DND-41 (cell line): ENCODE results near the gene FLVCR2.

Source experiments
- ATAC-seq: fragments of 200-7000 bp; cut with Tn5 transposase; 3 replicates; pipeline ENCODE4 v1.9.1; 2021; ENCODE audit warnings: low read depth; ENCODE audit not compliant: insufficient read depth
- DNase-seq: peaks from one replicate; pipeline ENCODE4 v3.0.0-alpha.2; 2020
- H2AFZ ChIP-seq: 2 replicates; pipeline ENCODE4 v1.6.0; 2012; ENCODE audit warnings: low read depth, low read length
- H3K27ac ChIP-seq: 2 replicates; pipeline ENCODE4 v1.5.1; 2012; ENCODE audit warnings: low read length, inconsistent platforms
- H3K27me3 ChIP-seq: fragments of 200-600 bp; sonication (generic); 2 replicates; pipeline ENCODE4 v1.6.0; 2012; ENCODE audit warnings: low read length, mild to moderate bottlenecking, inconsistent platforms; ENCODE audit not compliant: insufficient read depth, poor library complexity
- H3K36me3 ChIP-seq: 2 replicates; pipeline ENCODE4 v1.5.1; 2012; ENCODE audit warnings: low read length, inconsistent platforms; ENCODE audit not compliant: insufficient read depth
- H3K4me1 ChIP-seq: 2 replicates; pipeline ENCODE4 v1.5.1; 2012; ENCODE audit warnings: mild to moderate bottlenecking, low read length; ENCODE audit not compliant: insufficient read depth
- H3K4me2 ChIP-seq: 2 replicates; pipeline ENCODE4 v1.6.0; 2012; ENCODE audit warnings: mild to moderate bottlenecking, moderate library complexity, low read length, inconsistent platforms; ENCODE audit not compliant: insufficient read depth
- H3K4me3 ChIP-seq, 2 experiments: fragments of 200-600 bp in 1 of 2; shearing (Covaris generic) in 1 of 2; 2 replicates each; pipeline ENCODE4 v1.5.1; 2012 to 2016; ENCODE audit warnings: inconsistent platforms in 2 of 2, low read length in 2 of 2, mild to moderate bottlenecking in 2 of 2, low read depth in 1 of 2, moderate library complexity in 1 of 2
- H3K79me2 ChIP-seq: 2 replicates; pipeline ENCODE4 v1.6.0; 2012; ENCODE audit warnings: low read length, inconsistent platforms; ENCODE audit not compliant: insufficient read depth
- H3K9ac ChIP-seq: 2 replicates; pipeline ENCODE4 v1.6.0; 2012; ENCODE audit warnings: low read depth, mild to moderate bottlenecking, inconsistent platforms, low read length, moderate library complexity
- H3K9me3 ChIP-seq: 2 replicates; pipeline ENCODE4 v1.5.1; 2012; ENCODE audit warnings: low read length, moderate library complexity, mild to moderate bottlenecking, inconsistent platforms; ENCODE audit not compliant: insufficient read depth, severe bottlenecking
- H4K20me1 ChIP-seq: 2 replicates; pipeline ENCODE4 v1.6.0; 2012; ENCODE audit warnings: low read length; ENCODE audit not compliant: insufficient read depth
- EZH2 ChIP-seq: IDR thresholded peaks from 3 replicates; pipeline ENCODE4 v1.6.1; 2012; ENCODE audit warnings: borderline replicate concordance, low read depth, mild to moderate bottlenecking, moderate library complexity, low read length, inconsistent platforms; ENCODE audit not compliant: severe bottlenecking
- TF ChIP-seq, protein P1 (sequence below): IDR thresholded peaks from 2 replicates; pipeline ENCODE4 v1.5.1; 2012; ENCODE audit warnings: borderline replicate concordance, low read length, moderate library complexity, mild to moderate bottlenecking; ENCODE audit not compliant: poor library complexity, severe bottlenecking; ENCODE audit errors: extremely low read depth

The FLVCR2 gene, protein sequence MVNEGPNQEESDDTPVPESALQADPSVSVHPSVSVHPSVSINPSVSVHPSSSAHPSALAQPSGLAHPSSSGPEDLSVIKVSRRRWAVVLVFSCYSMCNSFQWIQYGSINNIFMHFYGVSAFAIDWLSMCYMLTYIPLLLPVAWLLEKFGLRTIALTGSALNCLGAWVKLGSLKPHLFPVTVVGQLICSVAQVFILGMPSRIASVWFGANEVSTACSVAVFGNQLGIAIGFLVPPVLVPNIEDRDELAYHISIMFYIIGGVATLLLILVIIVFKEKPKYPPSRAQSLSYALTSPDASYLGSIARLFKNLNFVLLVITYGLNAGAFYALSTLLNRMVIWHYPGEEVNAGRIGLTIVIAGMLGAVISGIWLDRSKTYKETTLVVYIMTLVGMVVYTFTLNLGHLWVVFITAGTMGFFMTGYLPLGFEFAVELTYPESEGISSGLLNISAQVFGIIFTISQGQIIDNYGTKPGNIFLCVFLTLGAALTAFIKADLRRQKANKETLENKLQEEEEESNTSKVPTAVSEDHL

DNA sequence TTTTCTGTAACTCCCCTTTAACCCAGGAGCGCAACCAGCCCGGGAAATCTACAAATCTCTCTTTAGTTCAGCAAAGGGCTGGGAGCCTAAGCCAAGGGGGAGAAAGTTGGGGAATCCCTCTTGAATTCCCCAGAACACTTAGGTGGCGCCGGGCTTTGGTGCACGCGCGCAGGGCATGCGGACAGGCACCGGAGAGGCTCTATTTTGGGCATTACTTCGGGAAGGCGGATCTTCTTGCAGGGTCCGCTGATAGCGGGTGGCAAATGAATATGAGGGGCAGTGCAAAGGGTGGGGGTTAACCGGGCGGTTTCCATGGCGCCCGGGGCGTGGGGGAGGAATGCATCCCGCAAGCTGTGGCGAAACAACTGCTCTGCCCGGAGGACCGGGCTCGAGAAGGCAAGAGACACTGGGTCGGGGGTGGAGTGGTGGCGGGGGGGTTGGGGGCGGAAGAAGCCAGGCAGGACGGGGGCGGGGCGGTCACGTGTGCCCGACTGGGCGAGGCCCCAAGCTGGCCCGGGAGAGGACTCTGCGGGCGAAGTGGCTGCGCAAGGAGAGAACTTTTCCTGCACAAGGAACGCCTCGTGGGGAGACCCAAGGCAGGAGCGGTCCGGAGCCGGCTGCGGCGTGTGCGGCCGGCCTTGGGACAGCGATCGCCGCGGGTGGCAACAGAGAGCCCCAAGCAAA, at the start of gene FLVCR2:
Gene FLVCR2 (plus strand): TSS at position 519 of the 684 bp plus-strand sequence. CDS start 353 bp downstream, outside the sequence.
- Histone ChIP-seq H3K9me3 (no peaks in the 10 kb centered on the region), H2AFZ (no peak within 1 kb of the TSS), H3K4me3 (no peak within 1 kb of the TSS), H3K79me2 (no peaks in the 10 kb centered on the region), H3K27ac (no peak within 1 kb of the TSS), H4K20me1 (no peaks in the 10 kb centered on the region), H3K4me1 (no peaks in the 10 kb centered on the region), H3K27me3 (peaks cover 23% of the 10 kb centered on the region), H3K36me3 (no peaks in the 10 kb centered on the region), H3K4me2 (no peak within 1 kb of the TSS), H3K9ac (no peak within 1 kb of the TSS)
- TF ChIP-seq, protein P1, sequence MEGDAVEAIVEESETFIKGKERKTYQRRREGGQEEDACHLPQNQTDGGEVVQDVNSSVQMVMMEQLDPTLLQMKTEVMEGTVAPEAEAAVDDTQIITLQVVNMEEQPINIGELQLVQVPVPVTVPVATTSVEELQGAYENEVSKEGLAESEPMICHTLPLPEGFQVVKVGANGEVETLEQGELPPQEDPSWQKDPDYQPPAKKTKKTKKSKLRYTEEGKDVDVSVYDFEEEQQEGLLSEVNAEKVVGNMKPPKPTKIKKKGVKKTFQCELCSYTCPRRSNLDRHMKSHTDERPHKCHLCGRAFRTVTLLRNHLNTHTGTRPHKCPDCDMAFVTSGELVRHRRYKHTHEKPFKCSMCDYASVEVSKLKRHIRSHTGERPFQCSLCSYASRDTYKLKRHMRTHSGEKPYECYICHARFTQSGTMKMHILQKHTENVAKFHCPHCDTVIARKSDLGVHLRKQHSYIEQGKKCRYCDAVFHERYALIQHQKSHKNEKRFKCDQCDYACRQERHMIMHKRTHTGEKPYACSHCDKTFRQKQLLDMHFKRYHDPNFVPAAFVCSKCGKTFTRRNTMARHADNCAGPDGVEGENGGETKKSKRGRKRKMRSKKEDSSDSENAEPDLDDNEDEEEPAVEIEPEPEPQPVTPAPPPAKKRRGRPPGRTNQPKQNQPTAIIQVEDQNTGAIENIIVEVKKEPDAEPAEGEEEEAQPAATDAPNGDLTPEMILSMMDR, result no peak
- no peak for TF ChIP-seq EZH2
- ATAC-seq, result no peak
- no peak for DNase-seq

DNA sequence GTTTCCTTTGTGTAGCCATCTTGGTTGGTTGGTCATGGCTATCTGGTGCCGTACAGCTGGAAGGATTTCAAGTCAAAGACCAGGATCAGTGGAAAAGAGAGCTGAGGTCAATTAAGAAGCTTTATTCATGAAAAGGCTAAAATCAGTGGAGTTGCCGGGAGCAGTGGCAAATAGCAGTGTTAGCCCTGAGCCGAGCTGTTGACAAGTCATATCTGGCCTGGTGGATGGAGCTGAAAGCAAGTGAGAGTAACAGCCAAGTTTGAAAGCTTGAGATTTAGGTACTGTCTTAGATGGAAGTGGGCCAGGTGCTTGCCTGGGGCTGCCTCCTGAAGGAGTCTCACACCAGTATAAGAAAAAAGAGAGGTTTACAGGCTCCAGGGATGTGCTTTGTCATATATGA, 47.2 kb upstream of the FLVCR2 start:
- Histone ChIP-seq H3K4me3 (no peak overlapping the region), H3K9ac (no peak overlapping the region), H3K4me2 (no peak overlapping the region), H3K27ac (no peak overlapping the region), H3K36me3 (no peaks in the 10 kb centered on the region), H4K20me1 (no peaks in the 10 kb centered on the region), H3K79me2 (no peaks in the 10 kb centered on the region), H3K27me3 (no peaks in the 10 kb centered on the region), H3K9me3 (no peaks in the 10 kb centered on the region), H3K4me1 (no peaks in the 10 kb centered on the region), H2AFZ (no peak overlapping the region)
- ATAC-seq, result no peak
- TF ChIP-seq, protein P1, result no peak
- no peak for TF ChIP-seq EZH2
- no peak for DNase-seq

DNA sequence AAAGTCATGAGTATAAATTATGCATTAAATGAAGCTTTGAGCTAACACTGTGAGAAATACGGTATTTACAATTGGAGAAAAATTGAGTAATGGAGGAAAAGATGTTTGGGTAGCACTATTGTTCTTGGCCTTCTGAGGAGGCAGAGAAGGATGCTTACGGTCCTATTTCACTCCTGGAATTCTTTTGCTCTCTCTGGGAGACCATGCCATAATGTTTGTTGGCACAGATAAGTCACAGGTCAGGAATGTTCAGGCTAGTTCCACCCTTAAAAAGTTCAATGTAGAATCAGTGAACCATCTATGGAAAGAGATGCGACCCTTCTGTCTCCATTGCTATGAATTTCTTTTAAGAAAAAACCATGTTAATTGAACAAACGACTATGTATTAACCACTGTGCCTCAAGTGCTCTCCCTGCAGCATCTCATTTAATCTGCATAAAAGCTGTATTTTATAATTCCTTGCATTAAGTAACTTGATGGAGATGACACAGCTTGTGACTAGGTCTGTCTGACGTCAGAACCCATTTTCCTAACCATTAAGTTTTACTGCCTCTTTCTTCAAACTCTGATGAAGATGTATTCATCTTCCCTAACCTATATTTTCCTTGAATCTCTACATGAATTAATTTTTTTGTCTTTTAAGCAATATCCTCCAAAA, 46.6 kb upstream of the FLVCR2 start:
- no peak overlapping the region for H3K4me3 ChIP-seq
- no peak for TF ChIP-seq EZH2
- TF ChIP-seq, protein P1, result no peak
- H3K27me3 ChIP-seq, result no peaks in the 10 kb centered on the region
- H3K9me3 ChIP-seq, result no peaks in the 10 kb centered on the region
- H3K4me2 ChIP-seq, result no peak overlapping the region
- DNase-seq (no peak), ATAC-seq (no peak)
- no peak overlapping the region for H3K9ac ChIP-seq
- no peak overlapping the region for H2AFZ ChIP-seq
- no peaks in the 10 kb centered on the region for H4K20me1 ChIP-seq
- H3K4me1 ChIP-seq, result no peaks in the 10 kb centered on the region
- no peaks in the 10 kb centered on the region for H3K36me3 ChIP-seq
- H3K27ac ChIP-seq, result no peak overlapping the region
- no peaks in the 10 kb centered on the region for H3K79me2 ChIP-seq
